NCI-H1436 (cell line): ENCODE results near the gene EED.

Experiments used
- DNase-seq: peaks from one replicate; lab custom pipeline; 2025; lab: John Stamatoyannopoulos, UW

EED gene

GRCh38 chr11:86244522-86245368, at the start of gene EED:
TSS of gene EED (plus strand) at chr11:86244753. CDS start at chr11:86245230, 477 bp downstream.
- DNase-seq = peak; percentile 91

DNA sequence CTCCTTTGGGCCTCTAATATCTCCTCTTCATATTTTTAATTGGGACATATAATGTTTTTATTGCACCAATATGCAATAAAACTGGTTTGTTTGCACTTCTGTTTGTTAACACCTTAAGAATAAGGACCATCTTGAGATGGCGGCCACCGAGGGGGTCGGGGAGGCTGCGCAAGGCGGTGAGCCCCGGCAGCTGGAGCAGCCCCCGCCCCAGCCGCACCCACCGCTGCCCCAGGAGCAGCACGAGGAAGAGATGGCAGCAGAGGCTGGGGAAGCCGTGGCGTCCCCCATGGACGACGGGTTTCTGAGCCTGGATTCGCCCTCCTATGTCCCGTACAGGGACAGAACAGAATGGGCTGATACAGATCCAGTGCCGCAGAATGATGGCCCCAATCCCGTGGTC, 49.6 kb upstream of the EED start:
- DNase-seq = no peak

DNA sequence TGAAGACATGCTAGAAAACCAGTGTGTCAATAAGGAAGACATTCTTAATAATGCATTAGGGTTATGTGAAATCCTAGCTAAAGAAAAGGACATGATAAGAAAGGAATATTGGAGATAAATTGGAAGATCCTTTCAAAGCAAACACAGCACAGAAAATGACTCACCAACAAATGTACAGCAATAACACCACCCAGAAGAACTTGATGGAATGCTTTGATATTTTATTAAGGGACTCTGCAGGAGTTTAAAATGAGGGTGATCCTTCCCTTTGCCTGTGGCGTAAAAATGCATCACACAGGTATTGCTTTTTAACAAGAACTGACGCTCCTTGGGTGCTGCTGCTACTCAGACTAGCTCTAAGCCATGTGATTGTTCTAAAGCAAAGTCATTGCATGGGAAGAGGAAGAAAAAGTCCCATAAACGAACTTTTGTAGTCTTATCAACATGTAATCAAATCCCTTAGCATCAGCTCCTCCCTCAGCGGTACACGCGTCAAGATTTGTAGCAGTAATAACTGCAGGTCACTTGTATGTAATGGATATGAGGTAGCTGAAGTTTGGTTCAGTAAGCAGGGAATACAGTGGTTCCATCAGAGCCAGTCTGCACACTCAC, 48.4 kb upstream of the EED start:
- DNase-seq = no peak

DNA sequence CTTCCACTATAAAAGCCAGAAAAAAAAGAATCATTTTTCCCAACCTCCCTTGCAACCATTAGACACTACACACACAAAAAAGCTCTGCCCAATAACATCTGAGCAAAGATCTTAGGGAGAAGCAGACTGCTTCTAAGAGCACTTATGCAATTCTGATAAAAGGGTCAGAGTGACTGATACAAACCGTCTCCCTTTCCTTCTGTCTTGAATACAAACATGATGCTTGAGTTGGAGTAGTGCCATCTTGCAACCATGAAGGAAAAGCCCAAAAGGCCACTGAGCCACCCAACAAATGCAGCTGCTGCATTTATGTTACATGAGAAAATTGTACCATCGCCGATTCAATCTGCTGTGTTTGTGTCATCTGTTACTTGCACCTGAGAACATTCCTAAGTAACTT, 47.6 kb upstream of the EED start:
- DNase-seq = no peak

GRCh38 chr11:86197448-86197847, 47.1 kb upstream of the EED start:
- no peak for DNase-seq

DNA sequence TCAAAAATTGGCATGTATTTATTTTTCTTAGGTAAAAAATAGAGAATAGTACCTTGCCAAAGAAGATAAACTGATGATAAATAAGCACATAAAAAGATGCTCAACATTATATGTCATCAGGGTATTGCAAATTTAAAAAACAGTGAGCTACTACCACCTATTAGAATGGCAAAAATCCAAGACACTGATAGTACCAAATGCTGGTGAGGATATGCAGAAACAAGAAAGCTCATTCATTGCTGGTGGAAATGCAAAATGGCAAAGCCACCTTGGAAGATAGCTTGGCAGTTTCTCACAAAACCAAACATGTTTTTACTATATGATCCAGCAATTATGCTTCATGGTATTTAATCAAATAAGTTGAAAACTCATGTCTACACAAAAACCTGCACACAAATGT, 46.4 kb upstream of the EED start:
- DNase-seq = no peak

DNA sequence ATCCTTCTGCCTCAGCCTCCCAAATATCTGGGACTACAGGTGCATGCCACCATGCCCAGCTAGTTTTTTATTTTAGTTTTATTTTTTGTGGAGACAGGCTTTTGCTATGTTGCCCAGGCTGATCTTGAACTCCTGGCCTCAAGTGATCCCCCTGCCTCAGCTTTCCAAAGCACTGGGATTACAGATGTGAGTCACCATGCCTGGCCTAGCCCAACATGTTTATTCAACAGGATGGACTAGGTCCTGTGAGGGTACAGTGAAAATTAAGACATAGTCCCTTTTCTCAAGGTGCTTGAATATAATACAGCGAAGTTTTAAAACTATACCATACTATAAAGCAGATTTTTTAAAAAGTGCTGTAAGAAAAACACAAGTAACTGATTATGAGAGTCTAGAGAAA, 45.2 kb upstream of the EED start:
- no peak for DNase-seq

DNA sequence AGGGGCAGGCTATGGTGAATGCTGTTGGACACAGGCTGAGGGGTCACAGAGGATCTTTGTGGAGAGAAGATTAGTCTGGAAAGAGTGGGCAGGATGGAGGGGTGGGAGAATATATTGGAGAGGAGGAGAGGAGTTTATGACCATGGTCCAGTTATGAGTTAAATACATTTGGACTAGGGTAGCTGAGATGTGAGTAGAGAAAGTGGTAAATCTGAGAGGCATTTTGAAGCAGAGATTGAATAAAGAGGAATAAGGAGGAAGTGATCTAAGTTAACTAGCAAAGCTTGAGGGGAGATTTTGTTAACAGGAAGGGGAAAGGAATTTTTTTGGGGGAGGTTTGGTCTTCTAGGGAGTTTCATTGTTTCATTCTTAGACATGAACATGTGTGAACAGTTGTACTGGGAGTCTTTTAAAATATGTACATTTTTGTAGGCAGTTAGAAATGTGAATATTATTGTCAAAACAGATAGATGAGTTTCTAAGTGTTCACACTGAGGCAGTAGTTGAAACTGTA, 43.1 kb upstream of the EED start:
- no peak for DNase-seq

DNA sequence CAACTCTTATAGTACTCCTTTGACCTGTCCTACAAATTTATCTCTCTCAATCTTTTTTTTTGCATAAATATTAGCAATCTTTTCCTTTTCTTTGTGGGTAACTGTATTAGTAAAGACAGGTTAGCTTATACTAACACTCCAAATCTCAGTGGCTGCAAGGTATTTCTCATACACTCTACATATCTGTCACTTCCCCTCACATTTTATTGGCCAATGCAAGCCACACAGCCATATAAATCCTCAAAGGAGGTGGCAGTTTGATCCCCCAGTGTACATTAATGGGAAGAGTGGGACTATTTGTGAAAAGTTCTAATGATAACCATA, 42.6 kb upstream of the EED start:
- DNase-seq = no peak

- no peak for DNase-seq
Observed at GRCh38 chr11:86204356-86204755, 40.2 kb upstream of the EED start.

DNA sequence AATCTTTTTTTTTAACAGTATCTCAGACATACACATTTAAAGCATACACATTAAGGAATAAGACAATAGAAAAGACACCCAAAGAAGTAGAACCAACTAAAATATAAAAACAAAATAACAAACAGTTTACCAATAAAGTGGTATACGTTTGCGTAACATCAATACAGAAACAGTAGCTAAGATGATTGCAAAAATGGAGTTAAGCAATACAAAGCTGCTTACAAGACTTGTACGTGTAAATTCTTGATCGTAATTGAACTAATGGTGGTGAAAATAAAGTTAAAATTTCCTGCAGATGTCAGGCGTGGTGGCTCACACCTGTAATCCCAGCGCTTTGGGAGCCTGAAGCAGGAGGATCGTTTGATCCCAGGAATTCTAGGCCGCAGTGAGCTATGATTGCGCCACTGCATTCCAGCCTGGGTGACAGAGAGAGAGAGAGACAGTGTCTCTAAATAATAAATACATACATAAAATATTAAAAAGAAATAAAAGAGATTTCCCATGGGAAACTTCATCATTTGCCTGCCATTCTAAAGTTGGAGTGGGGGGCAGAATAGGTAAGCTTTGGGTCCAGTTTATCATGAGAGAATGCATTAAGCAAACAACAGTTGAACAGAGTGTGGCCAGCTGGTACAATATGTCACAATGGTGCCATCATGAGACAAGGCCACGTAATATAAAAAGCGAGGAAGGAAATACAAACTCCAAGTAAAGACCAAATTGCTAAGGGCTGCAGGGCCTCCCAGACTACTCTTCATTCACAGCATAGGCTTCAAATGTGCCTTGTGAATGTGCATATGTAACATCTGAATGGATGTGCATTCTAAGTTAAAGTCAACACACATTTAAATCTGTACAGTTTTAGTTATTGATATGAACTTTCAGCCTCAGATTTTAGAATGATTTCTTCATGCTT, 38.9 kb upstream of the EED start:
- no peak for DNase-seq

GRCh38 chr11:86206337-86206695, 38.2 kb upstream of the EED start:
- DNase-seq = no peak

DNA sequence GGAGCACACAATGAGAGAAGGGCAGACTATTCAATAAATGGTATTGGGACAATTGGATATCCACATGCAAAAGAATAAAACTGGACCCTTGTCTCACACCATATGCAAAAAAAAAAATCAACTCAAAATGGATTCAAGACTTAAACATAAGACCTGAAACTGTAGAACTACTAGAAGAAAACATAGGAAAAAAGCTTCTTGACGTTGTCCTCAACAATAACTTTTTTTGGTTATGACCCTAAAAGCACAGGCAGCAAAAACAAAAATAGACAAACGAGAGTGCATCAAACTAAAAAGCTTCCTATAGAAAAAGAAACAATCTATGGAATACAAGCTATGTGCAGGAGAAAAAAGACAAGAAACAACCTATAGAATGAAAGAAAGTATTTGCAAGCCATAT, 37.1 kb upstream of the EED start:
- DNase-seq = no peak

DNA sequence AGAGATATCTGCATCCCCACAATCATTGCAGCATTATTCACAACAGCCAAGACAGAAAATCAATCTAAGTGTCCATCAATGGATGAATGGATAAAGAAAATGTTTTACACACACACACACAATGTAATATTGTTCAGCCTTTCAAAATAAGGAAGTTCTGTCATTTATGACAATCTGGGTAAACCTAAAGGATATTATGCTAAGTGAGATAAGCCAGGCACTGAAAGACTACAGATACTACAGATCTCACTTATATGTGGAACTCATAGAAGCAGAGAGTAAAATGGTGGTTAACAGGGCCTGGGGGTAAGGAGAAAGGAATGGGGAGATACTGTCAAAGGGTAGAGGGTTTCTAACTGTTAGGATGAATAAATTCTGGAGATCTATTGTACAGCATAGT, 36.0 kb upstream of the EED start:
- DNase-seq = no peak

- DNase-seq = no peak
Observed at GRCh38 chr11:86209806-86210657, 34.5 kb upstream of the EED start.

- DNase-seq = no peak
Observed at GRCh38 chr11:86210898-86211297, 33.7 kb upstream of the EED start.

DNA sequence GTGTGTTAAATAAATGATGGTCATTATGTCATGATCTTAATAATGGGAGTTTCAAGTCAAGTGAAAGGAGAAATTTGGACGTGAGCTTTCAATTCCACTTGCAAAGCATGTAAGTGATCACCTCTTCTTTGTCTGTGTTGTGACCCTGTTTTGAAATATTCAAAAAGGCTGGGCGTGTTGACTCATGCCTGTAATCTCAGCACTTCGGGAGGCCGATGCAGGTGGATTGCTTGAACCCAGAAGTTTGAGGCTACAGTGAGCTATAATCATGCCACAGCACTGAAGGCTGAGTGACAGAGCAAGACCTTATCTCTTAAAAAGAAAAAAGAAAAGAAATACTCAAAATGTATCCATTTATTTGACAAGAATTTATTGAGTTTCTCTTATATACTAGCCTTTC, 32.9 kb upstream of the EED start:
- no peak for DNase-seq

DNA sequence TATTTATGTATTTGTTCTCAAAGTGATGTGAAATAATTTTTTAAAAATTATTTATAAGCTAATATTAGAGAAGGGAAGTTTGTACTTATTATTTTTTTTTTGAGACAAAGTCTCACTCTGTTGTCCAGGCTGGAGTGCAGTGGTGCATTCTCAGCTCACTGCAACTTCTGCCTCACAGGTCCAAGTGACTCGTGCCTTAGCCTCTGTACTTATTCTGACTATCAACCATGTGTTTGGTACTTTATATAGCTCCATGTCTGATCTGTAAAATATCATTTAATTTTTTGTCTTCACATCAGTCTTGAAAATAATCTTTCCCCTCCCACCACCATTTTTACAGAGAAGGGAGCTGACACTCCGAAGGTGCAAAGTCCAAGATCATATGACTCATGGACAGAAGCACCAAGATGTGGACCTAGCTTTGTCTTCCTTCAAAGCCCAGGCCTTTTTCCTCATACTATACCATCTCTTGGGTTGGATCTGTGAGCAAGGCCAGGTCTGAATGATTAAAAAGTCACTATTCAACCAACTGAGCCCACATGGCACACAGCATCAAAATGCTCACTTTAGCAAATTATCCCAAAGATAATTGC, 32.4 kb upstream of the EED start:
- DNase-seq = no peak

GRCh38 chr11:86214710-86215109, 29.8 kb upstream of the EED start:
- DNase-seq = no peak

DNA sequence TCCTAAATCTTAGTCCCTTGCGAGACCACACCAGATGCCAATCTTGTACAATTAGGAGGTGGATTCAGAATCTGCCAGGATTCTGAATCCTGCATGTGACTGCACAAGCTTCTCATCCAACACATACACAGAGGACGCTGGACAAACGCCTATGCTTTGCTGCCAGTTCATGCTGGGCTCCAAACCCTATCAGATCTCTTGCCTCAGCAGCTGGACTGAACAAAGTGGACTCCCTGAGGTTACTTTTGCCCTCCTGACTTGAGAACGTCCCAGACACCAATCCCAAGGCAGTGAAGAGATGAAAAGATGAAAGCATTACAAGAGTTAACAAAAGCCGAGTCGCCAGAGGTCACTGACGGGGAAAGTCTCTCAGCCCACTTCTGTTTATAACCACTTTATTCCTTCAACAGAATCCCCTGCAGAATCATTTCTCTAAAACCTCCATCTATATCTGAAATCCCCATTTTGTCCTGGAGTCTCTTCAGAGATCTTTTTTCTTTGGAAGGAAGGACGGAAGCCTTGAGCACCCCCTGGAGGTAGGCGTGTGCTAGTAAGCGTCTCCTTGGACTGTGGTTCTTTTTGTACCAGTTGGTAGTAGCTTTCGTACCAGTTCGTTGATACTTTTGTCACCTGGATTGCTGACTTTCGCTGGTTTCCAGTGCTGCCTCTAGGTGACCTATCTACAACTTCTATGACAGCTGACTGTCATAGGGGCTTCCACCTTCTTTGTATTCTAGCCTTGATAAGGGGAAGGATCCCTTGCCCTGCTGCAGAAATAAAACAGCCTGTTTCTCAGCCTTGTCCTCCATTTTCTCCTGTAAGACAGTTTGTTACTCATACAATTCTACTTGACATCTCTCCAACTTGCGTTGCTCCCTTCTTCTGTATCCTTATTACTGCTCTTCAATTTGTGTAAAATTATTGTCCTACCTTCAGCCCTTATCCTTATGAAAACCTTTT, 26.1 kb upstream of the EED start:
- DNase-seq = peak; percentile 52
